Endodermal cell (in vitro differentiated cells): ENCODE data around the gene PRR29. TPM values are rescaled to one million over a fixed set of nuclear protein-coding genes. Genes with fewer than 3 reads are reported as not detected.

ENCODE experiments used
- DNase-seq: peaks from one replicate; pipeline ENCODE4 v3.0.0-alpha.2; 2017
- H3K27ac ChIP-seq: 2 replicates; pipeline ENCODE4 v1.5.1; 2013; ENCODE audit warnings: mild to moderate bottlenecking, low read depth, low read length, moderate library complexity
- H3K27me3 ChIP-seq: 2 replicates; pipeline ENCODE4 v1.6.1; 2013; ENCODE audit warnings: mild to moderate bottlenecking, low read length, moderate library complexity; ENCODE audit not compliant: insufficient read depth, control insufficient read depth, poor library complexity, severe bottlenecking
- H3K36me3 ChIP-seq: 2 replicates; pipeline ENCODE4 v1.7.0; 2013; ENCODE audit warnings: mild to moderate bottlenecking, low read length, moderate library complexity; ENCODE audit not compliant: control insufficient read depth, insufficient read depth
- H3K4me1 ChIP-seq: one replicate; pipeline ENCODE4 v1.7.0; 2013; ENCODE audit warnings: low read length; ENCODE audit not compliant: control insufficient read depth, insufficient read depth
- H3K4me3 ChIP-seq: 2 replicates; pipeline ENCODE4 v1.5.1; 2013; ENCODE audit warnings: mild to moderate bottlenecking, low read length, moderate library complexity
- H3K9ac ChIP-seq: 2 replicates; pipeline ENCODE4 v1.6.1; 2013; ENCODE audit warnings: mild to moderate bottlenecking, low read length, moderate library complexity; ENCODE audit not compliant: poor library complexity, severe bottlenecking; ENCODE audit errors: extremely low read depth
- H3K9me3 ChIP-seq: 2 replicates; pipeline ENCODE4 v1.6.1; 2013; ENCODE audit warnings: mild to moderate bottlenecking, low read length, moderate library complexity; ENCODE audit not compliant: control insufficient read depth
- H3K27ac Mint-ChIP-seq: 2 replicates; pipeline ENCODE4 v1.8.0; 2020; ENCODE audit warnings: mixed read lengths
- H3K27me3 Mint-ChIP-seq: 2 replicates; pipeline ENCODE4 v1.8.0; 2021; ENCODE audit warnings: mild to moderate bottlenecking, mixed read lengths; ENCODE audit not compliant: insufficient read depth
- H3K36me3 Mint-ChIP-seq: 2 replicates; pipeline ENCODE4 v1.8.0; 2020; ENCODE audit warnings: low read depth, mixed read lengths
- H3K4me1 Mint-ChIP-seq: 2 replicates; pipeline ENCODE4 v1.8.0; 2020; ENCODE audit warnings: mixed read lengths
- H3K4me3 Mint-ChIP-seq: 2 replicates; pipeline ENCODE4 v1.8.0; 2020; ENCODE audit warnings: mild to moderate bottlenecking, moderate library complexity, mixed read lengths
- H3K9me3 Mint-ChIP-seq: 2 replicates; pipeline ENCODE4 v1.8.0; 2020; ENCODE audit warnings: mild to moderate bottlenecking, mixed read lengths
- WGBS, 2 experiments: methylation state at CpG; one replicate each; pipeline versions ENCODE4 v1.1.5 to v1.1.7; 2013; ENCODE audit warnings: missing lambda C conversion rate in 2 of 2, mixed read lengths in 1 of 2; ENCODE audit not compliant: insufficient coverage in 1 of 2, insufficient read length in 1 of 2; 5-methylcytosine and 5-hydroxymethylcytosine counted together
- total RNA-seq, 2 donors: library from RNA; stranded (reverse); fragmentation: NEBNext Ultra II Directional in 1 of 2; extraction: Animal tissue kit (Norgen Biotek cat#: 25700) in 1 of 2; gene quantifications; 2 replicates in 1 of 2; 3 replicates in 1 of 2; pipeline ENCODE4 v1.2.1, GENCODE V29; 2021
- TF ChIP-seq, protein P1 (sequence below): fragments of 200-600 bp; sonication (generic); conservative IDR thresholded peaks from 2 replicates; pipeline ENCODE4 v1.5.0; 2021; ENCODE audit warnings: antibody characterized with exemption, mild to moderate bottlenecking

The PRR29 gene
- total RNA-seq, 2 donors from 2014 or later, result 3.3 to 6.1 TPM

DNA sequence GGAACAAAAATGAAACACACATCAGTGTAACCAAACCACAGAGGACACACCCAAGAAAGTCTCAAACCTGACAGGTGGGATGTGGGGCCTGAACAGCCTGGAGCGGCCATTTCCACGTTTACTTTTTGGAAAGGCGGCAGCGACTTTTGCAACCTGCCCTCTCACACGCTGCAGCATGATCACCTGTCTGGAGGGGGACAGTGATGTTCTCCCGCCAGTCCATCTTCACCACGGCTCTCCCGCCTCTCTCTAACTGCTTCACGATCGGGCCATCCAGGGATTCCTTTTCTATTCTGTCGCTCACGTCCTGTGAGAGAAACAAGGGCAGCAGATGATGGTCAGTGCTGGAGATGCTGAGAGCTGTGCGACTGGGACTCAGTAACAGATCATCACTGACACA is 47.0 kb downstream of the PRR29 start:
- DNase-seq, result no peak
- H3K4me3 ChIP-seq, result no peak overlapping the region
- no peaks in the 10 kb centered on the region for H3K27me3 ChIP-seq
- TF ChIP-seq, protein P1, sequence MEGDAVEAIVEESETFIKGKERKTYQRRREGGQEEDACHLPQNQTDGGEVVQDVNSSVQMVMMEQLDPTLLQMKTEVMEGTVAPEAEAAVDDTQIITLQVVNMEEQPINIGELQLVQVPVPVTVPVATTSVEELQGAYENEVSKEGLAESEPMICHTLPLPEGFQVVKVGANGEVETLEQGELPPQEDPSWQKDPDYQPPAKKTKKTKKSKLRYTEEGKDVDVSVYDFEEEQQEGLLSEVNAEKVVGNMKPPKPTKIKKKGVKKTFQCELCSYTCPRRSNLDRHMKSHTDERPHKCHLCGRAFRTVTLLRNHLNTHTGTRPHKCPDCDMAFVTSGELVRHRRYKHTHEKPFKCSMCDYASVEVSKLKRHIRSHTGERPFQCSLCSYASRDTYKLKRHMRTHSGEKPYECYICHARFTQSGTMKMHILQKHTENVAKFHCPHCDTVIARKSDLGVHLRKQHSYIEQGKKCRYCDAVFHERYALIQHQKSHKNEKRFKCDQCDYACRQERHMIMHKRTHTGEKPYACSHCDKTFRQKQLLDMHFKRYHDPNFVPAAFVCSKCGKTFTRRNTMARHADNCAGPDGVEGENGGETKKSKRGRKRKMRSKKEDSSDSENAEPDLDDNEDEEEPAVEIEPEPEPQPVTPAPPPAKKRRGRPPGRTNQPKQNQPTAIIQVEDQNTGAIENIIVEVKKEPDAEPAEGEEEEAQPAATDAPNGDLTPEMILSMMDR, result no peak
- Mint-ChIP-seq H3K4me3 (no peak overlapping the region), H3K4me1 (peaks cover 5% of the 10 kb centered on the region), H3K36me3 (peaks cover 49% of the 10 kb centered on the region), H3K27ac (no peak overlapping the region), H3K27me3 (no peaks in the 10 kb centered on the region), H3K9me3 (no peaks in the 10 kb centered on the region)
- WGBS, 2 experiments, result 84 to 85% methylated on average over 10 to 13 of the region's 13 CpGs
- H3K9ac ChIP-seq, result no peak overlapping the region
- no peaks in the 10 kb centered on the region for H3K4me1 ChIP-seq
- no peak overlapping the region for H3K27ac ChIP-seq
- peaks cover 23% of the 10 kb centered on the region for H3K36me3 ChIP-seq
- no peaks in the 10 kb centered on the region for H3K9me3 ChIP-seq

DNA sequence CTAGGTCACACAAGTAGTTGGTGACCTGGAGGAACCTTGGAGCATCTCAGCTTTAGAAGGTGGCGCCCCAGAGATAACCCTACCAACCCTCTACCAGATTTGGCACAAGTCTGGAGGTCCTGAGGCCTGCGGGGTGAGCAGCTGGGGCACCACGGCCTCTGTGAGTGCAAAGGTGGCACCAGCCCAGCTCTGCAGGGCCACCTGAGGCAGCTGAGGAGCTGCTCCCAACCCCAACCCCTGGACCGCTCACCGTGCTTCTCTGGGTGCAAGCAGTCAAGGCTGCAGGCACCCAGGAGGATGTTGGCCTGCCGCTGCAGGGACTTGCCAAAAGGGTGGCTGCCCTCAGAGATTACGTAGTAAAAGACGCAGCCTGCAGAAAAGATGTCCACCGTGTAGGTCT is 50.7 kb downstream of the PRR29 start:
- H3K36me3 ChIP-seq, result peaks cover 27% of the 10 kb centered on the region
- no peak overlapping the region for H3K4me3 ChIP-seq

DNA sequence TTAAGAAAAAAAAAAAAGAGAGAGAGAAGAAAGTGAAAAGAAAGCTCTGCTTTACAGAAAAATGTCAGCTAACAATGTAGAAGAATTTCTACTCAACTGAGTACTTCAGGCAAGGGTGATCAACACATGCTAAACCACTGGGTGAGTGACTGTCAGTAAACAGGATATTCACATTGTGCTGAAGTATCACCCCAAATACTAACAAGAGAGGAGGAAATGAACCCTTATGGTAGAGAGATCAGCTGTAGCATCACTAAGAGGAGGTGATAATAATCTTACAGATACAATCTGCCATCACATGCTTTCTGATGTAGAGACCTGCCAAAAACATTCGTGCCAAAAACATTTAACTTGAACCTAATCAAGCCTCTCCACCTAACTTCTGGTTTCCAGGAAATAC is 53.0 kb downstream of the PRR29 start:
- no peaks in the 10 kb centered on the region for H3K4me1 ChIP-seq
- H3K4me3 Mint-ChIP-seq, result no peak overlapping the region
- H3K4me3 ChIP-seq, result no peak overlapping the region
- peaks cover 8% of the 10 kb centered on the region for H3K4me1 Mint-ChIP-seq
- DNase-seq, result no peak
- H3K9me3 Mint-ChIP-seq, result no peaks in the 10 kb centered on the region
- H3K9ac ChIP-seq, result no peak overlapping the region
- no peaks in the 10 kb centered on the region for H3K27me3 Mint-ChIP-seq
- TF ChIP-seq, protein P1, result no peak
- no peak overlapping the region for H3K27ac ChIP-seq
- no peaks in the 10 kb centered on the region for H3K9me3 ChIP-seq
- H3K27ac Mint-ChIP-seq, result no peak overlapping the region
- H3K27me3 ChIP-seq, result no peaks in the 10 kb centered on the region
- H3K36me3 ChIP-seq, result peaks cover 36% of the 10 kb centered on the region
- 89 to 100% methylated on average over 1 of the region's 1 CpG for WGBS, 2 experiments
- peaks cover 60% of the 10 kb centered on the region for H3K36me3 Mint-ChIP-seq

More for the DNA sequence above, 50.7 kb downstream of the PRR29 start:
- no peak overlapping the region for H3K4me3 Mint-ChIP-seq
- H3K9me3 ChIP-seq, result no peaks in the 10 kb centered on the region
- no peaks in the 10 kb centered on the region for H3K4me1 ChIP-seq
- H3K9ac ChIP-seq, result no peak overlapping the region
- no peak overlapping the region for H3K27ac Mint-ChIP-seq
- TF ChIP-seq, protein P1, result no peak
- H3K4me1 Mint-ChIP-seq, result peaks cover 3% of the 10 kb centered on the region
- H3K27ac ChIP-seq, result no peak overlapping the region
- H3K36me3 Mint-ChIP-seq, result peaks cover 68% of the 10 kb centered on the region
- no peak for DNase-seq
- H3K27me3 Mint-ChIP-seq, result no peaks in the 10 kb centered on the region
- H3K27me3 ChIP-seq, result no peaks in the 10 kb centered on the region
- 91 to 97% methylated on average over 7 to 9 of the region's 9 CpGs for WGBS, 2 experiments
- H3K9me3 Mint-ChIP-seq, result no peaks in the 10 kb centered on the region
